HL-60/S4 (cell line): ENCODE measurements around the gene H2BK1.

Source experiments
- in situ Hi-C: fragments of 300-500 bp; cut with MboI; formaldehyde crosslinking; loops from 2 replicates; pipeline ENCODE4 v1.14.3; 2022; ENCODE audit warnings: low sequenced_read_pairs

The H2BK1 gene

DNA sequence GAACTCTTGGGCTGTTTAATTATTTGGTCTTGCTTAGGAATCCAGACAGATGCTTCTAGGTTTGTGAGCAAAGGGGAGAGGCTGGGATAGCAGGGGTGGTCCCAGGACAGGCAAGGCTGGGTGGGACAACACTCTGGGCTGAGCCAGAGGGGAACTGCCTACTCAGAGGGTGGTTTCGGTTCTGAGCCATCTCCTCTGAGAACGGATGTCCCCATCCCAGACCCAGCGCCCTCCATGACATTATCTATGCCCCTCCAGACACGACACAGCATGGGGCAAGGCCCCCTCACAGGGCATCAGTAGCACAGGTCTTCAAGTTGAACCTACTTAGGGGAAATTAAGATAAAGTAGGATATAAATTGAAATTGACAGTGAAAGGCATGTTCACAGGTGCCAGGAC, 30.3 kb downstream of the H2BK1 start:
- in situ Hi-C loops: no loop called here

GRCh38 chr7:151179287-151179860, 30.9 kb downstream of the H2BK1 start:
- in situ Hi-C loops: no loop called here

- in situ Hi-C loops: no loop called here
Measured at GRCh38 chr7:151178831-151179230, 31.5 kb downstream of the H2BK1 start.

GRCh38 chr7:151178236-151178635, 32.1 kb downstream of the H2BK1 start:
- in situ Hi-C loops: no loop called here

DNA sequence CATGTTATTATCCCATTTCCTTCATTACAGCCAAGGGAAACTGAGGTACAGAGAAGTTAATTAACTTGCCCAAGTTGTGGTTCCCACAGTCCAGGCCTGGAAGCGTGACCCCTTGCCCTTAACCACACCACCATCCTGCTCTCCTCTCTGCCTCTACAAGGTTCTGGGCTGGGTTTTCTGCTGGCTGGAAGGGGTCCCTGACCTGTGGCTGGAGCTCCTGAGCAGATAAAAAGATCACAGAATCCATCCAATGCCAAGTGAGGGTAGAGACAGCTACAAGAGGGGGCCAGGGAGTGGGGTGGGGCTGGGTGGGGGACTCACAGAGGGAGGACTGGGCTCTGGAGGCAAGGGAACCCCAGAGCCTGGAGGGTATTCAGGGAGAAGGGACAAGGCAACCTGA, 33.0 kb downstream of the H2BK1 start:
- in situ Hi-C loops: no loop called here

DNA sequence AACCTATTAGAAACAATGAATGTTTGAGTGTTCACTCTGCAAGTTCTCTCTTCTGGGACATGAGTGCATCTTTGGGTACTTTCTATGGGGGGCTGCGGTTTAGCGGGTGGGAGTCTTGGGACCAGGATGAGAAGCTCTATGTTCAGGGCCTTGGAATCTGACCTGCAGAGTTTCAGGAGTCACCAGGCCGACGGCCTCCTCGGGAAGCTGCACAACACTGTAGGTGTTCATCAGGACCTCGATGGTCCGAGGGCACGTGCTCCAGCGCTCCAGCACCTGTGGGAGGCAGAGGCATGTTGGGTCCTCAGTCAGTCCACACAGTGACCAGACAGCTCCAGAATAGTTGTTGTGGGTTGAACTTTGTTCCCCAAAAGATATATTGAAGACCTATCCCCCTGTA, 33.9 kb downstream of the H2BK1 start:
- in situ Hi-C loops: no loop called here

DNA sequence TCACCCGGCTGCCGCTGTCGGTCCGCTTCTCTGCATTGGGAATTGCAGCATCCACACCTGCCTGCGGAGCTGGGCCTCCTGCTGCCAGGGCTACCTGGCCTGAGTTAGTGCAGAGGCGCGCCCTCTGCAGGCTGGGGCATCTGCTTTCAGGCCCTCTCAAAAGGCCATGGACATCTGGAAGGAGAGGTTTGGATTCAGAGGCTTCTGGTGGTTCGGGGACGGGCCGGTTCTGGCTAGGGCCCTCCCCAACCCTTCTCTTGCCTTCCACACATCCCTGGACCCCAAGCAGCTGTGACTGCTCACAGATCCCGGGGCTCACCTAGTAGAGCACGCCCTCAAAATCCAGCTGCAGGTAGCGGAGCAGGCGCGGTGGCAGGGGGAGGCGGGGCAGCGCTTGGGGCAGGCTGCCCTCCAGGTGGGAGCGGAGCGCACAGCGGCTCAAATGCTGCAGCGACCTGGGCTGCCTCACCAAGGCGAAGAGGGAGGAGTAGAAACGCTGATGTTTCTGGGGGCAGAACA, 34.4 kb downstream of the H2BK1 start:
- in situ Hi-C loops: no loop called here

DNA sequence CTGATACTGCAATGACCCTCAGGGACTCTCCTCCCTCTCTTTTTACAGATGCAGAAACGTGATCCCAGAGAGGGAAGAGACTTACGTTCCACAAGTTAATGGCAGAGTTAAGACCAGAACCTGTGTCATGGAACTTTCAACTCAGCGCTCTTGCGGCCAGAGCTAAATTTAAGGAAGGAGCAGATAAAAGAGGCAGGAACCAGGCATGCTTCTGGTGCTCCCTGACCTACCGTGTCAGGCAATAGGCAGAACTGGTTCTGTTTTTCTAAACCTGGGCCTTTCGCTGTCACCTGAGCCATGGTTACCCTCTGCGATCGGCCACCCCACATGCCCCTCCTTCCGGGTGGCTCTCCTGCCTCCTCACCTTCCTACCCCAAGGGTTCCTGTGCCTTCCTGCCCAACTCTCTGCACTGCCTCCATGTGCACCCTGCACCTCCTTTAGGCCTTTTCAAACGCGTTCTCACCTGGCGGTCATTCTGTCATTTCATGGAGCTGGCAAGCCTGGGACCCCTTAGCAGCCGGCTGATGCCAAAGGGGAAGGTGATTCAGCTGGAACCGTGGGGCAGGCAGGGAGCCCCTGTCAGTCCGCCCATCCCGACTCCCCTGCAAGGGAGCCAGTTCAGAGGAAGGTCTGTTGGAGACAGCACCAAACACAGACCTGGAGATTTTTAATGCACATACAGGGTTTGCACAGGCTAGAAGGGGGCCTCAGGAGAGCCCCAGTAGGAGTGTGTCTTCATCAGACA, 35.1 kb downstream of the H2BK1 start:
- in situ Hi-C loops: no loop called here

GRCh38 chr7:151174246-151175046, 35.8 kb downstream of the H2BK1 start:
- in situ Hi-C loops: no loop called here

- in situ Hi-C loops: no loop called here
Measured at GRCh38 chr7:151173386-151174245, 36.7 kb downstream of the H2BK1 start.

DNA sequence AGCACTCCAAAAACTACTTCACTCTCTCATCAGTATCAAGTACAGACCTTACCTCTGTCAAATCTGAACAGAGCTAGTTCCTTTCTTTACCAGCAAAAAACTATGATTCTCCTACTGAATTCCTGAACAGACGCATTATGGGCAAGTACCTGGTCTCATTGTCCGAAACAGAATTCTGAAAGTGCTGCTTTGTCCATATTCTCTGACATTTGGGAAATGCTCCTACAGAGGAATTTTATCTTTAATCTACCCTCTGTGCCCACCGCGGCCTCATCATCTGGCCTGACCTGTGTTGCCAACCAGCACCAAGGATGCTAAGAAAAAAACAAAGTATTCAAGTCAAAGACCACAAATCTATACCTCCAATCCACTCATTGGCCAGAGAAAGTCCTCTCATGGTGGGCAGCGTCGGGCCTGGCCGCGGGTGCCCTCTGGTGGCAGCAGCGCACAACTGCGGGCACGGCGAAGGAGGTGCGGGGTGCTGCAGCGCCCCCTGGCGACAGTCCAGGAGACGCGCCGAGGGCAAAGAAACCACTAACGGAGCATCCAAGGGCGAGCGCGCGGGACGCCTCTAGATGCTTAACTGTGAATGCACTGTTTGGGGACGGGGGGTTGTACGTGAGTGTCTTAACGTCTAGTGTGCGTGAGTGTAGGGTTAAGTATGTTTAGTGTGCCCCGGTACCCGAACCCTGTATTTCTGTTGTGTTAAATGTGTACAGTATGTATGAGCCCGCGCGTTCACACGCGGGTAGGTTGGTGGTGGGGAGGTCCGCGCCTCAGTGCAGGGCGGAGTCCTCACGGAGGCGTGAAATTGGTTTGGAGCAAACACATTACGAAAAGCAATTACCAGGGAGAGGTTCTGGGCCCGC, 37.8 kb downstream of the H2BK1 start:
- in situ Hi-C loops: no loop called here

DNA sequence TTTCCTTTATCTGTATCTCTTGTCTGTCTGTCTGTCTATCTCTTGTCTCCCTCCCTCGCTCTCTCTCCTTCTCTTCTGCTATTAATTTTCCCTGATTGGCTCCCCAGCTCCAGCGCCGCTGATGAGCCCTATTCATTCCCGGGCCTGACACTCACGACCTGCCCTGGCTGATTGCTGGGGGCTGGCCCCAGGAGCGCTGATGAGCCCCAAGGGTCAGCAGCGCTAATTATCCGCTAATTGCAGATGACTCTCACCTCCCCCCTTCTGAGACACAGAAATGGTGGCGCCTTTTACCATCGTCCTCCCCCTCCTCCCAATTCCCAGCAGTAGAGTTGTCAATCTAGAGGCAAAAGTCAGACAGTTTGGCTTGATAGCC, 41.5 kb downstream of the H2BK1 start:
- in situ Hi-C loops: no loop called here

GRCh38 chr7:151168003-151168786, 42.1 kb downstream of the H2BK1 start:
- in situ Hi-C loops: no loop called here

DNA sequence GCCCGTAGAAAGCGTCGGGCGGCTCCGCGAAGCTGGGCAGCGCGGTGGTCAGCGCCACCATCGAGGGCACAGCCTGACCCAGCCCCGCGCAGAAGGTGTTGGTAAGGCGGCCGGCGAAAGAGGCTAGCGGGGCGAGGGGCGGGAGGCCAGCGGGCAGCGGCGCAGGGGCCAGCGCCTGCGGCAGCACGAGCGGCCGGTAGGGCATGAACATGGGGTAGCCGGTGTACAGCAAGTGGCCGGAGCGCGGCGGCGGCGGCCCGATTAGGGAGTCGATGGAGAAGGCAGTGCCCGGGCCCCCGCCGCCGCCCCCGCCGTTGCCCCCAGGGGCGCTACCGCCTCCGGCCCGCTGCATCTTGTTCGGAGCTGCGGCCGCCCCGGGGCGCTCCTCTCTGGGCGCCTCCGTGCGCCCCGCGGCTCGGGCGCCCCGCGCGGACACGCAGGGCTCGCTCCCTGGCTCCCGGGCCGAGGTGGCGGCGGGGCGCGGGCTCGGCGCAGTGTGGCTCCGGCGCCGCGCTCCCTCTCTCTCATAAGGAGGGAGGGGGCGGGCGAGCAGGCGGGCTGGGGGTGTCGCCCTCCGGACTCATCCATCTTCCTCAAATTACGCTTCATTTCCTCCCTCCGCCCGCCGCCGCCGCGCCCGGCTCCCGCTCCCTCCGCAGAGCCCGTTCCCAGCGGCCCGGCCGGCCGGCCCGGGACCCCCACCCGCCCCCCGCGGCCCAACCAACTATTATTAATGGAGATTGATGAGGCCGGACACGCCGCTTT, 42.9 kb downstream of the H2BK1 start, which contains the start of gene GBX1:
Gene GBX1 (minus strand): TSS at position 498 of the 765 bp plus-strand sequence. CDS start 146 bp downstream, at position 352.
- in situ Hi-C loops: no loop called here

GRCh38 chr7:151166629-151167196, 43.6 kb downstream of the H2BK1 start:
- in situ Hi-C loops: no loop called here

- in situ Hi-C loops: no loop called here
Measured at GRCh38 chr7:151161757-151162156, 48.5 kb downstream of the H2BK1 start.
